PFSK-1 (cell line): ENCODE results near the gene CASS4.

Source experiments
- FOXP2 ChIP-seq: optimal IDR thresholded peaks from 2 replicates; pipeline ENCODE3; 2011; ENCODE audit warnings: borderline replicate concordance, control low read depth, inconsistent platforms; ENCODE audit not compliant: insufficient read depth; ENCODE audit errors: extremely low read length, extremely low read depth
- POLR2AphosphoS5 ChIP-seq: IDR thresholded peaks from 2 replicates; pipeline ENCODE4 v1.6.1; 2012; ENCODE audit warnings: low read depth, mild to moderate bottlenecking, control low read depth, low read length, moderate library complexity
- REST ChIP-seq, 2 experiments: IDR thresholded peaks; 2 replicates each; pipeline versions ENCODE4 v1.6.1 to v1.8.0; 2011 to 2012; ENCODE audit warnings: low read depth in 2 of 2, low read length in 2 of 2, control low read depth in 1 of 2, inconsistent platforms in 1 of 2, mild to moderate bottlenecking in 1 of 2, moderate library complexity in 1 of 2; ENCODE audit not compliant: insufficient read depth in 1 of 2
- SIN3A ChIP-seq: IDR thresholded peaks from 2 replicates; pipeline ENCODE4 v1.6.1; 2012; ENCODE audit warnings: mild to moderate bottlenecking, low read length, moderate library complexity, borderline replicate concordance; ENCODE audit not compliant: insufficient read depth

- no peak for TF ChIP-seq POLR2AphosphoS5
- TF ChIP-seq SIN3A: no peak
- TF ChIP-seq FOXP2: no peak
- TF ChIP-seq REST (IDR thresholded peaks at IDR 0.05; ENCODE audit: insufficient read depth in 1 of 2, low read depth in 2 of 2, low read length in 2 of 2): no peak
Observed at GRCh38 chr20:56458206-56458821, 46.3 kb downstream of the CASS4 start.
